DOHH2 (cell line): ENCODE data around the gene SIPA1.

Experiments
- H3F3A ChIP-seq: fragments of 200-600 bp; sonication (generic), shearing (Covaris generic); 2 replicates; pipeline ENCODE4 v1.6.0; 2016; ENCODE audit warnings: antibody characterized with exemption, mild to moderate bottlenecking; ENCODE audit not compliant: control insufficient read depth, insufficient read depth
- H3K27ac ChIP-seq: fragments of 200-600 bp; sonication (generic); 2 replicates; pipeline ENCODE4 v1.5.1; 2014; ENCODE audit warnings: low read depth, mild to moderate bottlenecking, low read length, moderate library complexity
- H3K27me3 ChIP-seq: fragments of 200-600 bp; sonication (generic); 2 replicates; pipeline ENCODE4 v1.6.1; 2014; ENCODE audit warnings: mild to moderate bottlenecking, low read length, mixed read lengths; ENCODE audit not compliant: control insufficient read depth
- H3K36me3 ChIP-seq: fragments of 200-600 bp; sonication (generic); 2 replicates; pipeline ENCODE4 v1.6.1; 2014; ENCODE audit warnings: mild to moderate bottlenecking, low read length, moderate library complexity, mixed read lengths; ENCODE audit not compliant: control insufficient read depth
- H3K4me1 ChIP-seq: fragments of 200-600 bp; sonication (generic); 2 replicates; pipeline ENCODE4 v1.6.1; 2014; ENCODE audit warnings: mild to moderate bottlenecking, low read length, mixed read lengths; ENCODE audit not compliant: control insufficient read depth
- H3K4me2 ChIP-seq: fragments of 200-600 bp; sonication (generic); 2 replicates; pipeline ENCODE4 v1.6.0; 2014; ENCODE audit warnings: mild to moderate bottlenecking, low read length, moderate library complexity
- H3K4me3 ChIP-seq: fragments of 200-600 bp; sonication (generic); 2 replicates; pipeline ENCODE4 v1.5.1; 2014; ENCODE audit warnings: mild to moderate bottlenecking, low read length, mixed read lengths
- H3K79me2 ChIP-seq: fragments of 200-600 bp; sonication (generic); 2 replicates; pipeline ENCODE4 v1.6.1; 2014; ENCODE audit warnings: mild to moderate bottlenecking, low read length, mixed read lengths; ENCODE audit not compliant: control insufficient read depth
- H3K9me2 ChIP-seq: fragments of 200-600 bp; sonication (generic); replicated peaks from 2 replicates; pipeline ENCODE4 v1.6.1; 2014; ENCODE audit warnings: mild to moderate bottlenecking, low read length, mixed read lengths; ENCODE audit not compliant: control insufficient read depth
- H3K9me3 ChIP-seq: fragments of 200-600 bp; sonication (generic); 2 replicates; pipeline ENCODE4 v1.6.1; 2014; ENCODE audit warnings: antibody characterized with exemption, low read length, mixed read lengths; ENCODE audit not compliant: control insufficient read depth, insufficient read depth
- H4K20me1 ChIP-seq: fragments of 200-600 bp; sonication (generic); 2 replicates; pipeline ENCODE4 v1.6.0; 2014; ENCODE audit warnings: low read depth, mild to moderate bottlenecking, antibody characterized with exemption, low read length, moderate library complexity; ENCODE audit not compliant: control insufficient read depth, insufficient read depth
- EZH2phosphoT487 ChIP-seq: fragments of 200-600 bp; sonication (generic); IDR thresholded peaks from 2 replicates; pipeline ENCODE4 v1.6.1; 2017; ENCODE audit warnings: borderline replicate concordance, mild to moderate bottlenecking, antibody characterized with exemption, low read length, moderate library complexity, mixed read lengths
- TF ChIP-seq, protein P1 (sequence below): fragments of 200-600 bp; sonication (generic); IDR thresholded peaks from one replicate; pipeline ENCODE4 v1.5.1; 2014; ENCODE audit warnings: antibody characterized with exemption, mild to moderate bottlenecking, low read depth, low read length; ENCODE audit not compliant: poor library complexity, severe bottlenecking

Gene SIPA1

DNA sequence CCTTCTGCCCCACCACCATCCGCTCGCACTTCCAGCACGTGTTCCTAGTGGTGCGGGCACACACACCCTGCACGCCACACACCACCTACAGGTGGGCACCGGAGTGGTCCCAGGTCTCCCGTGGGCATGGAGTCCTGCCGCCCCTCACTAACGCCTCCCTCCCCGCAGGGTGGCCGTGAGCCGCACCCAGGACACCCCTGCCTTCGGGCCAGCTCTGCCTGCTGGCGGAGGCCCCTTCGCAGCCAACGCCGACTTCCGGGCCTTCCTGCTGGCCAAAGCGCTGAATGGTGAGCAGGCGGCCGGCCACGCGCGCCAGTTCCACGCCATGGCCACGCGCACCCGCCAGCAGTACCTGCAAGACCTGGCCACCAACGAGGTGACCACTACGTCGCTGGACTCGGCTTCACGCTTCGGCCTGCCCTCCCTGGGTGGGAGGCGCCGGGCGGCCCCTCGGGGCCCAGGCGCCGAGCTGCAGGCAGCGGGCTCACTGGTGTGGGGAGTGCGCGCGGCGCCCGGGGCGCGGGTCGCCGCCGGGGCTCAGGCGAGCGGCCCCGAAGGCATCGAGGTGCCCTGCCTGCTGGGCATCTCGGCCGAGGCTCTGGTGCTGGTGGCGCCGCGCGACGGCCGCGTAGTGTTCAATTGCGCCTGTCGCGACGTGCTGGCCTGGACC is 8.5 kb downstream of the SIPA1 start:
- no peak overlapping the region for H3K4me2 ChIP-seq
- no peaks in the 10 kb centered on the region for H3K9me2 ChIP-seq
- H4K20me1 ChIP-seq: no peaks in the 10 kb centered on the region
- no peaks in the 10 kb centered on the region for H3K27me3 ChIP-seq
- no peak overlapping the region for H3K4me3 ChIP-seq
- 0 out of 2 replicates have a peak, but pooled peaks cover 9% of the 10 kb centered on the region for H3F3A ChIP-seq
- peaks cover 3% of the 10 kb centered on the region for H3K79me2 ChIP-seq
- peaks cover 67% of the 10 kb centered on the region for H3K36me3 ChIP-seq
- H3K9me3 ChIP-seq: no peaks in the 10 kb centered on the region
- H3K27ac ChIP-seq: no peak overlapping the region
- peaks cover 5% of the 10 kb centered on the region for H3K4me1 ChIP-seq
- TF ChIP-seq, protein P1, sequence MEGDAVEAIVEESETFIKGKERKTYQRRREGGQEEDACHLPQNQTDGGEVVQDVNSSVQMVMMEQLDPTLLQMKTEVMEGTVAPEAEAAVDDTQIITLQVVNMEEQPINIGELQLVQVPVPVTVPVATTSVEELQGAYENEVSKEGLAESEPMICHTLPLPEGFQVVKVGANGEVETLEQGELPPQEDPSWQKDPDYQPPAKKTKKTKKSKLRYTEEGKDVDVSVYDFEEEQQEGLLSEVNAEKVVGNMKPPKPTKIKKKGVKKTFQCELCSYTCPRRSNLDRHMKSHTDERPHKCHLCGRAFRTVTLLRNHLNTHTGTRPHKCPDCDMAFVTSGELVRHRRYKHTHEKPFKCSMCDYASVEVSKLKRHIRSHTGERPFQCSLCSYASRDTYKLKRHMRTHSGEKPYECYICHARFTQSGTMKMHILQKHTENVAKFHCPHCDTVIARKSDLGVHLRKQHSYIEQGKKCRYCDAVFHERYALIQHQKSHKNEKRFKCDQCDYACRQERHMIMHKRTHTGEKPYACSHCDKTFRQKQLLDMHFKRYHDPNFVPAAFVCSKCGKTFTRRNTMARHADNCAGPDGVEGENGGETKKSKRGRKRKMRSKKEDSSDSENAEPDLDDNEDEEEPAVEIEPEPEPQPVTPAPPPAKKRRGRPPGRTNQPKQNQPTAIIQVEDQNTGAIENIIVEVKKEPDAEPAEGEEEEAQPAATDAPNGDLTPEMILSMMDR: no peak
- TF ChIP-seq EZH2phosphoT487: no peak

DNA sequence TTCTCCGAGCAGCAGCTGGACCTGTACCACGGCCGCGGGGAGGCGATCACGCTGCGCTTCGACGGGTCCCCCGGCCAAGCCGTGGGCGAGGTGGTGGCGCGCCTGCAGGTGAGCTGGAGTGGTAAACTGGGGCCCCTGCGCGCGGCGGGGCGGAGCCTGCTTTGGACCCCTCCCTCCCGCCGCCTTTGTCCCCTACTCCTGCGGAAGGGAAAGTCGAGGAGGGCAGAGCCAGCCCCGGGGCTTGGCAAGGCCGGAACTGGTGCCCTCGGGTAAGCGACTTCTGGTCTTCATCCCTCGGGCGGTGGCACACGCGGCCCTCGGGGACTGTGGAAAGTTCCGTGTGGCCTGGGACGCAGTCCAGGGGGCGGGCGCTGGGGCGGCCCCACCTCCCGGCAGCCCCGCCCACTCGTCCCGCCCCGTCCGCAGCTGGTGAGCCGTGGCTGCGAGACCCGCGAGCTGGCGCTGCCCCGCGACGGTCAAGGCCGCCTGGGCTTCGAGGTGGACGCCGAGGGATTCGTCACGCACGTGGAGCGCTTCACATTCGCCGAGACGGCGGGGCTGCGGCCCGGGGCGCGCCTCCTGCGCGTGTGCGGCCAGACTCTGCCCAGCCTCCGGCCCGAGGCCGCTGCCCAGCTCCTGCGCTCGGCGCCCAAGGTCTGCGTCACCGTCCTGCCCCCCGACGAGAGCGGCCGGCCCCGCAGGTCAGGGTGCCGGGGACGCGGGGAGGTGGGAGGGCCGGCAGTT is 9.2 kb downstream of the SIPA1 start:
- H3K9me3 ChIP-seq: no peaks in the 10 kb centered on the region
- no peaks in the 10 kb centered on the region for H3K9me2 ChIP-seq
- TF ChIP-seq EZH2phosphoT487: no peak
- TF ChIP-seq, protein P1: no peak
- peaks cover 11% of the 10 kb centered on the region for H3F3A ChIP-seq
- no peak overlapping the region for H3K4me3 ChIP-seq
- no peak overlapping the region for H3K27ac ChIP-seq
- H3K79me2 ChIP-seq: no peaks in the 10 kb centered on the region; the same call in 1 of the 2 replicates
- H3K36me3 ChIP-seq: peaks cover 67% of the 10 kb centered on the region
- no peak overlapping the region for H3K4me2 ChIP-seq
- H4K20me1 ChIP-seq: no peaks in the 10 kb centered on the region
- H3K4me1 ChIP-seq: peaks cover 8% of the 10 kb centered on the region
- no peaks in the 10 kb centered on the region for H3K27me3 ChIP-seq

DNA sequence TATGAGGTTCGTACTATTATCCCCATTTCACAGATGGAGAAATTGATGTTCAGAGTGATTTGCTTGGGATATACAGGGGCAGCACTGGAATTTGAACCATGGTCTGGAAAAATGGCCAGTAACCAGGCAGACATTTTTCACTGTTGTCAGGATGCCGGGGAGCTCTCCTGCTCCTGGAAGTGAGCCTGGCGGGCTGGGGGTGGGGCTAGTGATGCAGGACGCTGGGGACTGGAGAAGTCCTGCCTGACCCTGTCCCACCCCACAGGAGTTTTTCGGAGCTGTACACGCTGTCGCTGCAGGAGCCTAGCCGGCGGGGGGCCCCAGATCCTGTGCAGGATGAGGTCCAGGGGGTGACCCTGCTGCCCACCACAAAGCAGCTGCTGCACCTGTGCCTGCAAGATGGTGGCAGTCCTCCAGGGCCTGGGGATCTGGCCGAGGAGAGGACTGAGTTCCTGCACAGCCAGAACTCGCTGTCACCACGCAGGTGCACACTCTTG is 11.1 kb downstream of the SIPA1 start:
- Histone ChIP-seq H3K9me2 (no peaks in the 10 kb centered on the region), H3K4me2 (no peak overlapping the region), H3K27me3 (no peaks in the 10 kb centered on the region), H3K27ac (no peak overlapping the region), H3K4me3 (no peak overlapping the region), H3K9me3 (no peaks in the 10 kb centered on the region), H4K20me1 (no peaks in the 10 kb centered on the region; the same call in 1 of the 2 replicates), H3K36me3 (peaks cover 64% of the 10 kb centered on the region), H3K79me2 (peaks cover 6% of the 10 kb centered on the region; the same call in 1 of the 2 replicates), H3F3A (peaks cover 22% of the 10 kb centered on the region), H3K4me1 (peaks cover 27% of the 10 kb centered on the region)
- TF ChIP-seq, protein P1: no peak
